HEK293T (cell line): ENCODE measurements around the gene CCDC141.

Experiments
- ARNT ChIP-seq: fragments of 450-650 bp; IDR thresholded peaks from 2 replicates; pipeline ENCODE4 v1.6.1; 2017; ENCODE audit warnings: mild to moderate bottlenecking
- CTBP1 ChIP-seq: fragments of 450-650 bp; IDR thresholded peaks from 2 replicates; pipeline ENCODE4 v1.6.1; 2016; ENCODE audit warnings: borderline replicate concordance
- FOXA1 ChIP-seq: fragments of 450-650 bp; IDR thresholded peaks from 2 replicates; pipeline ENCODE4 v1.6.1; 2016; ENCODE audit warnings: mild to moderate bottlenecking
- FOXK2 ChIP-seq: fragments of 450-650 bp; IDR thresholded peaks from 2 replicates; pipeline ENCODE4 v1.6.1; 2016; ENCODE audit warnings: mild to moderate bottlenecking
- HDGF ChIP-seq: fragments of 450-650 bp; IDR thresholded peaks from 2 replicates; pipeline ENCODE4 v1.6.1; 2017; ENCODE audit warnings: antibody characterized with exemption, borderline replicate concordance
- L3MBTL2 ChIP-seq: fragments of 450-650 bp; conservative IDR thresholded peaks from 2 replicates; pipeline ENCODE4 v1.6.1; 2016; ENCODE audit warnings: mild to moderate bottlenecking
- NFRKB ChIP-seq: fragments of 450-650 bp; IDR thresholded peaks from 2 replicates; pipeline ENCODE4 v1.6.1; 2016; ENCODE audit warnings: mild to moderate bottlenecking, moderate library complexity
- PKNOX1 ChIP-seq: fragments of 450-650 bp; IDR thresholded peaks from 2 replicates; pipeline ENCODE4 v1.6.1; 2016
- SP1 ChIP-seq: fragments of 450-650 bp; IDR thresholded peaks from 2 replicates; pipeline ENCODE4 v1.6.1; 2017
- TARDBP ChIP-seq: fragments of 450-650 bp; IDR thresholded peaks from 2 replicates; pipeline ENCODE4 v1.6.1; 2016

- no peak for TF ChIP-seq FOXK2
- TF ChIP-seq PKNOX1 = no peak
- no peak for TF ChIP-seq NFRKB
- TF ChIP-seq HDGF = no peak
- no peak for TF ChIP-seq TARDBP
- no peak for TF ChIP-seq SP1
- TF ChIP-seq FOXA1 = no peak
- no peak for TF ChIP-seq CTBP1
- TF ChIP-seq ARNT = no peak
- TF ChIP-seq L3MBTL2 = no peak
Observed at GRCh38 chr2:179096090-179096489, 46.2 kb upstream of the CCDC141 start.
